Measurements from ENCODE around the gene CCDC12.

Gene CCDC12

DNA sequence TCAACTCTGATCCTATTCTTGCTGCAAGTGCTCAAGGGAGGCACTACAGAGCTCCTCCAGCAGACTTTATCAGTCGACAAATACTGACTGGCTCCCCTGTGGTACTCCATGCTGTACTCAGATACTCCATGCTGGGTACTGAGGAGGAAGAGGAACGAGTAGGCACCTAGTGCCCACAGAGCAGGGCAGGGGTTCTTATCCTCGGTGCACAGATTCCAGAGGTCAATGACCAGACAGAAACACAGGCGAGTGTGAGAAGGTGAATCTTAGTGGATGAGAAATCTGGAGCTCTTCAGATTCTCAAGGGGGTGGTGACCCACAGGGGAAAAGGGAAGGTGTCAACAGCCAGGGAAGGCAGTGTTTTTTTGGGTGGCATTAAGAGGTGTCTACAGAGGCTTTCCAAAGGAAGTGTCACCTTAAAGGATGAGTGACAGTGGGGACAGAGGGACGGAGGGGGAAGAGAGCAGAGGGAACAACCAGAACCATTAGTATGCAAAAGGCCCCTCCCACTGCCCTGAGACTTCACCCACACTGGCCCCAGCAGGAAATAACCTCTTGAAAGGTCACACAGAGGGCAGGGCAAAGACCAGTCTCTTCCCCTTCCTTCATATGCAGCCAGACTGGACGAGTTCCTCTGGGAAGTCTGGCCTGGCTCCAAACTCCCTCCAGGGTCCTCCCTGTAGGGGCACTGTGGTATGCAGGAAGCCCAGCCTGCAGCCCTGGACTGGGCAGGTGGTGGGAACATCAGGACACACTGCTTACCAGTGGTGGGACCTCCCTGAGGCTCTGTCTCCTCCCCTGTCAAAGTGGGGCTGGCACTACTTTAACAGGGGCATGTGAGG, 27.5 kb downstream of the CCDC12 start:
- no peaks in the 10 kb centered on the region for H3K9me3 ChIP-seq (ENCODE audit: control insufficient read depth, insufficient read depth, low read depth, low read length)
- H3K4me1 ChIP-seq (ENCODE audit: control insufficient read depth, insufficient read depth, low read length), result peaks cover 66% of the 10 kb centered on the region
- H3K27me3 ChIP-seq (ENCODE audit: control insufficient read depth, insufficient read depth, low read length), result no peaks in the 10 kb centered on the region
- no peak overlapping the region for H3K4me3 ChIP-seq (ENCODE audit: low read depth, low read length)
- peaks cover 23% of the 10 kb centered on the region for H3K36me3 ChIP-seq (ENCODE audit: control insufficient read depth, insufficient read depth, low read length)
- no peak overlapping the region for H3K9ac ChIP-seq (ENCODE audit: low read length)
- no peak overlapping the region for H3K27ac ChIP-seq (ENCODE audit: low read depth, low read length)

DNA sequence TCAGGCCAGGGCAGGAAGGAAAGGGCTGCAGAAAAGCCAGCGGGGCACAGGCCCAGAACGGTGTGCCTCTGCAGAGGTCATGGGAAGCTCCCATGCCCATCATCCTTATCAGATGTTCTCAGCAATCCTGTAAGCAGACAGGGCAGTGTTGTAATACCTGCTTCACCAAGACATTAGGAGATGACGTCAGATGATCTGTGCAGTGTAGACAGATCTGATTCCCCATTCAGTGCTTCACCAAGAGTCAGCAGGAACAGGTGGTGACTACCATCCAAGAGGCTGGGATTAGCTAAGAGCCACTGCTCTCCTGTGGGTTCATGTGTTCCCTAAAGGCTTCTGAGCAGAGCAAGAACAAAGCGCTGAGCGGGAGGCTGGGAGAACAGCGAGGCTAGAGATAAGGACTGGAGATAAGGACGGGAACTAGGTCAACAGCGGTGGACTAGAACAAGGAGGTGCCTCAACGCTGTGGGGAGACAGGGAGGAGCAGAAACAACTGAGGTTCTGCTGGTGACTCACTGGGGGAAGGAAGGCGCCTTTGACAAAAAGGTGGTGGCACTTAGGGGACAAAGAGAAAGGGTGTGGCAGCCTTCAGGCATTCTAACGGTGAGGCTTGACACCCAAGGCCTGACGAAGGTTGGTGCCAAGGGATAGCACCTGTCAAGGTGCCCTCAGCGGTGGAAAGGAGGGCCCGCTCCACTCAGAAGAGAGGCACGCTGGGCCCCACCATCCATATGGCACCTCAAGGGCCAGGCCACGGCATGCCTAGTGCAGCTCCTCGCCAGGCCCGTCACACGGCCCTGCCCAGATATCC, 28.4 kb downstream of the CCDC12 start:
- Histone ChIP-seq H3K9ac (ENCODE audit: low read length) (no peak overlapping the region), H3K36me3 (ENCODE audit: control insufficient read depth, insufficient read depth, low read length) (peaks cover 23% of the 10 kb centered on the region), H3K27ac (ENCODE audit: low read depth, low read length) (no peak overlapping the region), H3K4me1 (ENCODE audit: control insufficient read depth, insufficient read depth, low read length) (peaks cover 67% of the 10 kb centered on the region), H3K27me3 (ENCODE audit: control insufficient read depth, insufficient read depth, low read length) (no peaks in the 10 kb centered on the region), H3K4me3 (ENCODE audit: low read depth, low read length) (no peak overlapping the region), H3K9me3 (ENCODE audit: control insufficient read depth, insufficient read depth, low read depth, low read length) (no peaks in the 10 kb centered on the region)

DNA sequence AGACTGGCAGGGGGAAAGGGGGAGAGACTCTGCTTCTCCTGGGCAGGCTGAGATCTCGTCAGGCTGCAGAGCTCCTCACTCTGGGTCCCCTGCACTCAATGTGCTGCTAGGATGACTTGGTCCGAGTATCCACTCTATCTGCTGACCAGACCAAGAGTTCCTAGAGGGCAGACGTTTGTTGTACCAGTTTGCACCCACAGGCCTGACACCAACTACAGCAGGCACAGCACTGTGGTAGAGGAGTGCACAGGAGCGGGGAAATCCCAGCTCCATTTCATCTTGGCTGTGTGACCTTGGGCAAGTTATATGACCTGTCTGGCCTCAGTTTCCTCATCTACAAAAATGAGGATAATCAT, 29.0 kb downstream of the CCDC12 start:
- no peaks in the 10 kb centered on the region for H3K27me3 ChIP-seq (ENCODE audit: control insufficient read depth, insufficient read depth, low read length)
- H3K4me1 ChIP-seq (ENCODE audit: control insufficient read depth, insufficient read depth, low read length), result peaks cover 68% of the 10 kb centered on the region
- no peaks in the 10 kb centered on the region for H3K9me3 ChIP-seq (ENCODE audit: control insufficient read depth, insufficient read depth, low read depth, low read length)
- no peak overlapping the region for H3K27ac ChIP-seq (ENCODE audit: low read depth, low read length)
- no peak overlapping the region for H3K9ac ChIP-seq (ENCODE audit: low read length)
- H3K4me3 ChIP-seq (ENCODE audit: low read depth, low read length), result no peak overlapping the region
- peaks cover 23% of the 10 kb centered on the region for H3K36me3 ChIP-seq (ENCODE audit: control insufficient read depth, insufficient read depth, low read length)

DNA sequence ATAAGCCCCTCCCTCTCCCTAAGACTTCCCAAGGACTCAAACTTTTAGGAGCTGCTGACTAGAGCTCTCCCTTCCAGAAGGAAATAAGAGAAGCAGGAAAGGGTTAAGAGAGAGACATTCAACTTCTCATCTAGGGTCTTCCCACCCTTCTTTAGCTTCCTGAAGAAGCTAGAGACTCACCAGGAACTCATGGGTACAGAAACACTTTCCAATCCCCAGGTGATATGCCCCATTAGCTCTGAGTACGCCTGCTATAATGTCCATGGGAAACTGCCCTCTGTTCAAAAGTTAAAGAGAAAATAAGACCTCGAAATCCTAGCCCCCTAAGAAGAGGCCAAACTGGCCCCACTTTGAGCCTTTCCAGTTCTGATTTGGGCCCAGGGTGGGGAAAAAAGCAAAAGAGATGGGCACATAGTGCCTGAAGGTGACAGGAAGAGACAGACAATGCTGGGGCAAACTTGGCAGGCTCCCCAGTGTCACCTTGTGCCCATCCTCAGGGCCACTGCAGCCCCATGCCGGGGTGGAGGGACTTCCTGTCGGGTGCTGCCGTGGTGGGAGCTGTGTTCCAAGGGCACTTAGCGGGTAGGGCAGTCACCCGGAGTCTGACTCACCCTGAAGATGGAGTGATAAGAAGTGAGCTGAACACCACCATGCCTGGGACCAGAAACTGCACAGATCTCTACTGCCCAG, 29.5 kb downstream of the CCDC12 start:
- H3K27ac ChIP-seq (ENCODE audit: low read depth, low read length), result no peak overlapping the region

DNA sequence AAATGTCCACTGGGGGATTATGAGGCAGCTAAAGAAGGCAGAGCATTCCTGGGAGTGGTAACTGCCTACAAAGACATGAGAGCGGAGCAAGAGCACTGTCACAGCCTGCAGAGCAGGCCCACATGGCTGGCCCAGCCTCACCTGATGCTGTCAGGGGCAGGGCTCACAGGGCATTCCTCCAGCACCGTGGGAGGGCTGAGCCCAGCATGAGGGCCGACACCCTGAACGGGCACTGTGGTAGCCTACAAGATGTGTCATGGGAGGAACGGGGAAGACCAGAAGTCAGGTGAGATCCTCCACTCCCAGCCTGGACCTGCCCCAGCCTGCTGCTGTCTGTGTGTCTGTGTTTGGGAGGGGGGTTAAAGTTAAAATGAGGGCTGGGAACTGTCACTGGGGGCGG, 30.1 kb downstream of the CCDC12 start:
- Histone ChIP-seq H3K27ac (ENCODE audit: low read depth, low read length) (no peak overlapping the region), H3K36me3 (ENCODE audit: control insufficient read depth, insufficient read depth, low read length) (peaks cover 28% of the 10 kb centered on the region), H3K9ac (ENCODE audit: low read length) (no peak overlapping the region), H3K27me3 (ENCODE audit: control insufficient read depth, insufficient read depth, low read length) (no peaks in the 10 kb centered on the region), H3K9me3 (ENCODE audit: control insufficient read depth, insufficient read depth, low read depth, low read length) (no peaks in the 10 kb centered on the region), H3K4me3 (ENCODE audit: low read depth, low read length) (no peak overlapping the region), H3K4me1 (ENCODE audit: control insufficient read depth, insufficient read depth, low read length) (peaks cover 70% of the 10 kb centered on the region)

More for the DNA sequence above, 29.5 kb downstream of the CCDC12 start:
- no peaks in the 10 kb centered on the region for H3K27me3 ChIP-seq (ENCODE audit: control insufficient read depth, insufficient read depth, low read length)
- H3K9ac ChIP-seq (ENCODE audit: low read length), result no peak overlapping the region
- H3K36me3 ChIP-seq (ENCODE audit: control insufficient read depth, insufficient read depth, low read length), result peaks cover 25% of the 10 kb centered on the region
- no peaks in the 10 kb centered on the region for H3K9me3 ChIP-seq (ENCODE audit: control insufficient read depth, insufficient read depth, low read depth, low read length)
- peaks cover 70% of the 10 kb centered on the region for H3K4me1 ChIP-seq (ENCODE audit: control insufficient read depth, insufficient read depth, low read length)
- H3K4me3 ChIP-seq (ENCODE audit: low read depth, low read length), result no peak overlapping the region

DNA sequence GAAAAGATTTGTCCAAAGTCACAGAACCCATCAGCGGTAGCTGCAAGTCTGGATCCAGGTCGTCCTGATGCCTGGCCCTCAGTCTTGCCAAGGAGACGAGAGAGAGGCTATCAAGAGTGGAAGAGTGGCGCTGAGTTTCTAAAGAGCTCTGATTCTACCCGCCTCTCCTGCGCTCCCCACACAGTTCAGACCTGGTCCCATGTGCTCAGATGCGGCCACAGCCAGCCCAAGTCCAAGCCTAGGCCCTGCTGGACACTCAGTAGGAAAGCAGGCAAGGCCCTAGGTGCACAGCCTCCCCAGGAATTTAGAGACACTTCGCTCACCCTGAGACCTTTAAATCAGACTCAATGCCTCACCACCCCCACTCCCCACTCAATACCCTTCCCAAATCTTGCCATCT, 32.4 kb downstream of the CCDC12 start:
- Histone ChIP-seq H3K27ac (ENCODE audit: low read depth, low read length) (no peak overlapping the region), H3K4me3 (ENCODE audit: low read depth, low read length) (no peak overlapping the region), H3K4me1 (ENCODE audit: control insufficient read depth, insufficient read depth, low read length) (peaks cover 61% of the 10 kb centered on the region), H3K36me3 (ENCODE audit: control insufficient read depth, insufficient read depth, low read length) (peaks cover 46% of the 10 kb centered on the region), H3K9ac (ENCODE audit: low read length) (no peak overlapping the region), H3K9me3 (ENCODE audit: control insufficient read depth, insufficient read depth, low read depth, low read length) (no peaks in the 10 kb centered on the region), H3K27me3 (ENCODE audit: control insufficient read depth, insufficient read depth, low read length) (no peaks in the 10 kb centered on the region)

DNA sequence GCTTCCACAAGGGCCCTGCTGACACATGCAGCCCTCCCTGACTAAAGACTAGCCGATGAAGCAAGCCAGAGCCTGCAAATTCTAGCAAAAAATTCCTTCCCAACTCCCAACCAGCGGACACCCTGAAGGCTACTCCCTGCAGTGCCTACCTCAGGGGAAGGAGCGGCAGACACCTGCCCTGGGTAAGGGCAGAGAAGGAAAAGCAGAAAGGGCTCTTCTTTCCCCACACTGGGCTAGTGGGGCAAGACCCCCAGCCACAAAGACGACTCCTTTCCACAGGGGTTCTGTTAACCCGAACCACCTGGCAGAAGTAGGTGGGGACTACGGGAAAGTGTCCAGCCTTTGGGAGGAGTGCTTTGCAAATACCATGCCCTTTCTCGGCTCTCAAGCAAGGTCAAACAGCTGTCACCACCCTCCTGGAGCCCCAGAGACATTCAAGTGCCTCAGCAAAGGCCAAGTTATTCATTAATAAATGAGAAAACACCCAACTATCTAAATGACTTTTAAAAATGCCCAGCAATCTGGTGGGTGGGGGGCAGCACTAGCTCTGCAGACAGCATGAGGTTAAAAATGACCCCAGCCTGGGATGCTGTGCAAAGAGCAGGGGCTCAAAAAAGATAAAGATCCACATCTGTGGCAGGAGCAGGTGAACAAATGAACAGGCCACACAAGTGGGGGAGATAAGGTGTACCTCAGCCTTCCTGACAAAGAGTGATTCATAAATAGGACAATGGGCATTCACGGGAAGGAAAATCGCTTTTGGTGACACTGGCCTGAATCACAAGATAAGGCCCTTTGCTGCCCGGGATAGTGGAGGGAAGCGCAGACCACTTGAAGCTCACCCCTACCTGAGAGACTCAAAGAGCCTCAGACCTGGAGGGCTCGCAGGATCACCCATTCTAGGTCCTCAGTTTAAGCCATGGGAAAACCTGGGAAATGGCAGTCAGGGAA, 33.0 kb downstream of the CCDC12 start:
- Histone ChIP-seq H3K36me3 (ENCODE audit: control insufficient read depth, insufficient read depth, low read length) (peaks cover 53% of the 10 kb centered on the region), H3K27ac (ENCODE audit: low read depth, low read length) (no peak overlapping the region), H3K4me3 (ENCODE audit: low read depth, low read length) (no peak overlapping the region), H3K27me3 (ENCODE audit: control insufficient read depth, insufficient read depth, low read length) (no peaks in the 10 kb centered on the region), H3K4me1 (ENCODE audit: control insufficient read depth, insufficient read depth, low read length) (peaks cover 54% of the 10 kb centered on the region), H3K9me3 (ENCODE audit: control insufficient read depth, insufficient read depth, low read depth, low read length) (no peaks in the 10 kb centered on the region), H3K9ac (ENCODE audit: low read length) (no peak overlapping the region)

DNA sequence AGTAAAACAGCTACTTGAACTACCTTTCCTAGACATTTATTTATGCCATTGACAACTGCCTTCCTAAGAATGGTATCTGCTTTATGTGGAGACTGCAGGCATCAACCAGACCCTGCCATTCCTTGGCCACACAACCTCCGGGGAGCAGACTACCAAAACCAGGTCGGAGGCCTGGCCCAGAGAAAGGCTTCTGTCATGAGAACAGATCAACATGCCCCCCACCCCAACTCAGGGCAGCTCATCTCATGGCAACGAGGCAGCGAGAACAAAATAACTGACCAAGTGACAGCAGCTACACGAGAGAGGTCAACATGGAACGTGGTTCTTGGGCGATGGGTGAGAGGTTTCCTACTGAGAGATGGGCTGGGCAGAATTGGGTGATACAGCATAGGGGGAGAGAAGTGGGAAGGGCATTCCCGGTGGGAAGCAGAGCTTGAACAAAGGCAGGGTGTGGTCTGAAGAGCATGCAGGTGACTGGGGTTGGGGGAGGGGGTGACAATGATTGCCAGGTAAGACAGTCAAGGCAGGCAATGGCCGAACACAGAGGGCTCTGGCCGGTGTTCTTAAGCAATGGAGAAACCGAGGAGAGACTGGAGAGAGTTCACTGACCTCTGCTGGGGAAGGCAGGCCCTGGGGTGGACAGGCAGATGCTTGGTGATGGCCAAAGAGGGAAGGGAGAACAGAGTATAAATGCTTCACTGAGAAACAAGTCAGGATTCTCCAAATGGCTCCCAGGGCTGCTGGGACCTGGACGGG, 33.9 kb downstream of the CCDC12 start:
- Histone ChIP-seq H3K4me1 (ENCODE audit: control insufficient read depth, insufficient read depth, low read length) (peaks cover 46% of the 10 kb centered on the region), H3K9ac (ENCODE audit: low read length) (no peak overlapping the region), H3K9me3 (ENCODE audit: control insufficient read depth, insufficient read depth, low read depth, low read length) (no peaks in the 10 kb centered on the region), H3K4me3 (ENCODE audit: low read depth, low read length) (no peak overlapping the region), H3K27ac (ENCODE audit: low read depth, low read length) (no peak overlapping the region), H3K27me3 (ENCODE audit: control insufficient read depth, insufficient read depth, low read length) (no peaks in the 10 kb centered on the region), H3K36me3 (ENCODE audit: control insufficient read depth, insufficient read depth, low read length) (peaks cover 56% of the 10 kb centered on the region)

DNA sequence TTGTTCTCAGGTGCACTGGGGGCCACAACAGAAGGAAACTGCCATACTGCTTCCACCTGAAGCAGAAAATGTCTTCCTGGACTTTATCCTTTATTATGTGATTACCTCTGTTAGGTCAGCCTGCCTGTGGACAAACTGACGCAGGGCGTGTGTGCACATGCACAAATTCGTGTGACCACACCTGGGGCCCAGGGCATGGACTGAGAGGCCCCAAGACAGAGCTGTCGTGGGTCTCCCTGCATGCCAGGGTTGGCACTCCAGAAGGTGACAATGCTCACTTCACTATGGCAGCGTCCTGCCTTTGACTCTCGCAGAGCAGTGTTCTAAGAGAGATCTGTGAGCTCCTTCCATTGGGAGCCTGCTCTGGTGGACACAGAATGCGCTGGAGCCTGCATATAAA, 34.5 kb downstream of the CCDC12 start:
- Histone ChIP-seq H3K27ac (ENCODE audit: low read depth, low read length) (no peak overlapping the region), H3K4me1 (ENCODE audit: control insufficient read depth, insufficient read depth, low read length) (peaks cover 40% of the 10 kb centered on the region), H3K9me3 (ENCODE audit: control insufficient read depth, insufficient read depth, low read depth, low read length) (no peaks in the 10 kb centered on the region), H3K27me3 (ENCODE audit: control insufficient read depth, insufficient read depth, low read length) (no peaks in the 10 kb centered on the region), H3K4me3 (ENCODE audit: low read depth, low read length) (no peak overlapping the region), H3K36me3 (ENCODE audit: control insufficient read depth, insufficient read depth, low read length) (peaks cover 55% of the 10 kb centered on the region), H3K9ac (ENCODE audit: low read length) (no peak overlapping the region)
